ENCODE data around the gene CHCHD6. TPM values are rescaled to one million over a fixed set of nuclear protein-coding genes. Genes with fewer than 3 reads are reported as not detected.

Gene CHCHD6
- total and polyA plus RNA-seq, 2 of the 4 experiments (the other 2 are of a cell fraction) = 18.8 to 28.9 TPM

GRCh38 chr3:126963261-126964190, 259.5 kb downstream of the CHCHD6 start:
- 100% methylated on average over 2 of the region's 7 CpGs; no CpG with 5 or more reads in 1 of the 2 experiments for WGBS, 2 experiments (ENCODE audit: extremely low coverage in 2 of 2, insufficient read length in 1 of 2)
- Histone ChIP-seq H4K91ac (ENCODE audit: insufficient read depth, low read depth, low read length) (no peak overlapping the region), H3K36me3 (ENCODE audit: control insufficient read depth, insufficient read depth, low read length) (no peaks in the 10 kb centered on the region), H2BK20ac (ENCODE audit: low read depth, low read length) (no peak overlapping the region), H2BK120ac (ENCODE audit: low read depth, low read length) (no peak overlapping the region), H3K9me1 (ENCODE audit: insufficient read depth, low read length) (peaks cover 9% of the 10 kb centered on the region; the same call in 1 of the 2 replicates), H2AK5ac (ENCODE audit: low read depth, low read length) (no peak overlapping the region), H3K27ac (ENCODE audit: insufficient read depth, low read length) (no peak overlapping the region), H3K9ac (ENCODE audit: low read depth, low read length) (no peak overlapping the region), H3K9me3 (ENCODE audit: control insufficient read depth, insufficient read depth, low read length) (no peaks in the 10 kb centered on the region), H4K5ac (ENCODE audit: low read depth, low read length) (no peak overlapping the region), H3K23ac (ENCODE audit: low read depth, low read length) (no peak overlapping the region), H4K8ac (ENCODE audit: low read depth in 2 of 2, low read length in 2 of 2) (no peak overlapping the region), H3K27me3 (ENCODE audit: control insufficient read depth, insufficient read depth, low read length) (no peaks in the 10 kb centered on the region), H3K4me1 (ENCODE audit: control insufficient read depth, insufficient read depth, low read length) (peaks cover 15% of the 10 kb centered on the region; the same call in 1 of the 2 replicates), H3K4me2 (ENCODE audit: low read depth, low read length) (no peak overlapping the region), H4K20me1 (ENCODE audit: insufficient read depth, low read length) (no peaks in the 10 kb centered on the region), H3K4me3 (ENCODE audit: insufficient read depth, low read depth, low read length) (no peak overlapping the region), H2AK9ac (replicated peaks; ENCODE audit: low read depth, low read length, poor library complexity) (no peak overlapping the region), H2BK15ac (ENCODE audit: low read depth, low read length) (no peak overlapping the region; the same call in 2 of the 3 replicates), H3K4ac (ENCODE audit: low read depth, low read length) (no peak overlapping the region), H3K79me1 (ENCODE audit: low read depth in 1 of 2, low read length in 2 of 2) (no peaks in the 10 kb centered on the region), H3K18ac (ENCODE audit: low read depth, low read length) (no peak overlapping the region), H3K14ac (replicated peaks; ENCODE audit: low read depth, low read length) (no peak overlapping the region), H2AFZ (replicated peaks; ENCODE audit: low read length, poor library complexity) (no peak overlapping the region), H2BK5ac (ENCODE audit: low read depth, low read length, poor library complexity, severe bottlenecking) (no peak overlapping the region), H3K56ac (ENCODE audit: extremely low read depth, insufficient read depth, low read length) (no peak overlapping the region)
- TF ChIP-seq SMC3 (IDR thresholded peaks at IDR 0.05; ENCODE audit: low read depth, low read length) (no peak), ELK1 (IDR thresholded peaks at IDR 0.05; ENCODE audit: borderline replicate concordance, low read depth, low read length) (no peak), CHD1 (IDR thresholded peaks at IDR 0.05; ENCODE audit: low read depth, low read length) (no peak), CTCF (conservative IDR thresholded peaks at IDR 0.05; ENCODE audit: low read depth, low read length) (no peak), CEBPB (IDR thresholded peaks at IDR 0.05; ENCODE audit: low read depth, low read length) (no peak), MAFK (IDR thresholded peaks at IDR 0.05; ENCODE audit: low read depth, low read length) (no peak), RFX5 (IDR thresholded peaks at IDR 0.05; ENCODE audit: low read depth, low read length) (no peak)
- ChIA-PET CTCF (no interaction called here), POLR2A (ENCODE audit: unreplicated experiment) (no interaction called here)
- no TSS peak for BruUV-seq (replicated peaks)
- DNase-seq (no peak), ATAC-seq (ENCODE audit: low read depth) (no peak)
- dilution Hi-C loops (cut with HindIII; ENCODE audit: low sequenced_read_pairs, unreplicated experiment) = no loop called here
- intact Hi-C loops (cut with micrococcal nuclease) = loop anchor here (5.0 kb wide), 1 partner anchor 111 kb away; no protein-coding TSS in a partner anchor
- in situ Hi-C loops (cut with MboI; ENCODE audit: low sequenced_read_pairs) = no loop called here

Measured in IMR-90 (cell line).